ENCODE data around the gene OSTN. TPM values are rescaled to one million over a fixed set of nuclear protein-coding genes. Genes with fewer than 3 reads are reported as not detected.

Gene OSTN
- total RNA-seq, 4 donors from 2014 or later = 0.30 TPM; not detected in 3

GRCh38 chr3:191235331-191236314 lies 36.6 kb downstream of the OSTN start:
- Histone ChIP-seq H3K9me3 (no peaks in the 10 kb centered on the region), H3K27me3 (no peaks in the 10 kb centered on the region), H3K36me3 (no peaks in the 10 kb centered on the region), H3K4me1 (no peaks in the 10 kb centered on the region), H3K27ac (no peak overlapping the region), H3K4me3 (no peak overlapping the region)
- DNase-seq (ENCODE audit: low spot score in 2 of 2) = no peak
- no peak for TF ChIP-seq POLR2AphosphoS5 (IDR thresholded peaks at IDR 0.05)
- TF ChIP-seq EP300 (IDR thresholded peaks at IDR 0.05) = no peak
- TF ChIP-seq POLR2A (IDR thresholded peaks at IDR 0.05) = no peak
- WGBS = 74% methylated on average over 4 of the region's 4 CpGs

- Histone ChIP-seq H3K4me3 (no peak overlapping the region), H3K4me1 (no peaks in the 10 kb centered on the region), H3K36me3 (no peaks in the 10 kb centered on the region), H3K9me3 (no peaks in the 10 kb centered on the region), H3K27ac (no peak overlapping the region), H3K27me3 (no peaks in the 10 kb centered on the region)
- DNase-seq (ENCODE audit: low spot score in 2 of 2) = no peak
- 71% methylated on average over 3 of the region's 3 CpGs for WGBS
- no peak for TF ChIP-seq CTCF (IDR thresholded peaks at IDR 0.05)
- no peak for TF ChIP-seq POLR2AphosphoS5 (IDR thresholded peaks at IDR 0.05)
- no peak for TF ChIP-seq EP300 (IDR thresholded peaks at IDR 0.05)
- TF ChIP-seq POLR2A (IDR thresholded peaks at IDR 0.05) = no peak
Observed at GRCh38 chr3:191236646-191237045, 37.6 kb downstream of the OSTN start.

GRCh38 chr3:191237047-191237882 lies 38.2 kb downstream of the OSTN start:
- Histone ChIP-seq H3K36me3 (no peaks in the 10 kb centered on the region), H3K4me1 (no peaks in the 10 kb centered on the region), H3K27ac (no peak overlapping the region), H3K4me3 (no peak overlapping the region), H3K27me3 (no peaks in the 10 kb centered on the region), H3K9me3 (no peaks in the 10 kb centered on the region)
- WGBS = 80% methylated on average over 5 of the region's 5 CpGs
- DNase-seq (ENCODE audit: low spot score in 2 of 2) = no peak
- TF ChIP-seq CTCF (IDR thresholded peaks at IDR 0.05) (no peak), POLR2A (IDR thresholded peaks at IDR 0.05) (no peak), POLR2AphosphoS5 (IDR thresholded peaks at IDR 0.05) (no peak), EP300 (IDR thresholded peaks at IDR 0.05) (no peak)

GRCh38 chr3:191238321-191238817 lies 39.3 kb downstream of the OSTN start:
- 70% methylated on average over 4 of the region's 4 CpGs for WGBS
- Histone ChIP-seq H3K36me3 (no peaks in the 10 kb centered on the region), H3K4me3 (no peak overlapping the region), H3K27me3 (no peaks in the 10 kb centered on the region), H3K9me3 (no peaks in the 10 kb centered on the region), H3K4me1 (no peaks in the 10 kb centered on the region), H3K27ac (no peak overlapping the region)
- no peak for DNase-seq (ENCODE audit: low spot score in 2 of 2)
- no peak for TF ChIP-seq EP300 (IDR thresholded peaks at IDR 0.05)
- TF ChIP-seq POLR2A (IDR thresholded peaks at IDR 0.05) = no peak
- TF ChIP-seq CTCF (IDR thresholded peaks at IDR 0.05) = no peak
- TF ChIP-seq POLR2AphosphoS5 (IDR thresholded peaks at IDR 0.05) = no peak

- H3K9me3 ChIP-seq = no peaks in the 10 kb centered on the region
- no peaks in the 10 kb centered on the region for H3K27me3 ChIP-seq
- no peak overlapping the region for H3K4me3 ChIP-seq
- DNase-seq (ENCODE audit: low spot score in 2 of 2) = no peak
- no peaks in the 10 kb centered on the region for H3K4me1 ChIP-seq
- TF ChIP-seq CTCF (IDR thresholded peaks at IDR 0.05) (no peak), POLR2A (IDR thresholded peaks at IDR 0.05) (no peak), POLR2AphosphoS5 (IDR thresholded peaks at IDR 0.05) (no peak), EP300 (IDR thresholded peaks at IDR 0.05) (no peak)
- 54% methylated on average over 1 of the region's 1 CpG for WGBS
- H3K27ac ChIP-seq = no peak overlapping the region
- H3K36me3 ChIP-seq = no peaks in the 10 kb centered on the region
Observed at GRCh38 chr3:191239407-191240031, 40.5 kb downstream of the OSTN start.

Data from suprapubic skin (tissue), 4 donors.